B cell (primary cell): Measurements from ENCODE around the gene TMEM208. TPM values are rescaled to one million over a fixed set of nuclear protein-coding genes. Genes with fewer than 3 reads are reported as not detected.

Experiments used
- ATAC-seq: fragments of 200-7000 bp; cut with Tn5 transposase; one replicate; pipeline ENCODE4 v1.10.0; 2021; ENCODE audit warnings: low read depth, mild to moderate bottlenecking, moderate number of reproducible peaks, moderate library complexity
- CTCF ChIA-PET: fragments of 350-600 bp; sonication (Branson Sonifier 250); formaldehyde crosslinking; loops from one replicate; lab custom pipeline; 2021; ENCODE audit warnings: antibody characterized with exemption, inconsistent platforms; lab: Charles Lee
- POLR2A ChIA-PET: fragments of 350-600 bp; sonication (Branson Sonifier 250); formaldehyde crosslinking; loops from one replicate; lab custom pipeline; 2021; ENCODE audit warnings: antibody characterized with exemption; lab: Charles Lee
- DNase-seq: peaks from one replicate; pipeline ENCODE4 v3.0.0; 2013
- H2AFZ ChIP-seq: 2 replicates; pipeline ENCODE4 v1.6.1; 2012; ENCODE audit warnings: mild to moderate bottlenecking, low read depth, low read length; ENCODE audit not compliant: insufficient read depth, poor library complexity, severe bottlenecking
- H3K27ac ChIP-seq, 2 donors: 1 replicate in 1 of 2; 2 replicates in 1 of 2; pipeline ENCODE4 v1.5.1; 2012 to 2013; ENCODE audit warnings: low read length in 2 of 2, mild to moderate bottlenecking in 2 of 2, moderate library complexity in 1 of 2
- H3K27me3 ChIP-seq, 4 experiments: fragments of 200-600 bp in 1 of 4; sonication (generic) in 1 of 4; replicated peaks in 1 of 4; 1 replicate in 2 of 4; 2 replicates in 2 of 4; pipeline versions ENCODE4 v1.6.1 to v1.7.0; 2013 to 2016; ENCODE audit warnings: low read length in 3 of 4, mild to moderate bottlenecking in 2 of 4, mixed read lengths in 1 of 4, moderate library complexity in 1 of 4; ENCODE audit not compliant: insufficient read depth in 4 of 4, control insufficient read depth in 3 of 4; ENCODE audit errors: control extremely low read depth in 1 of 4
- H3K36me3 ChIP-seq, 2 experiments: replicated peaks in 1 of 2; 1 replicate in 1 of 2; 2 replicates in 1 of 2; pipeline versions ENCODE4 v1.6.1 to v1.7.1; 2013; ENCODE audit warnings: low read length in 1 of 2; ENCODE audit not compliant: insufficient read depth in 2 of 2, control insufficient read depth in 1 of 2; ENCODE audit errors: control extremely low read depth in 1 of 2, extremely low read depth in 1 of 2
- H3K4me1 ChIP-seq, 2 donors: fragments of 200-600 bp in 1 of 2; sonication (generic) in 1 of 2; 1 replicate in 1 of 2; 2 replicates in 1 of 2; pipeline versions ENCODE4 v1.5.1 to v1.6.1; 2013 to 2017; ENCODE audit warnings: low read length in 2 of 2; ENCODE audit not compliant: control insufficient read depth in 2 of 2, insufficient read depth in 2 of 2
- H3K4me2 ChIP-seq: replicated peaks from 2 replicates; pipeline ENCODE3; 2012; ENCODE audit warnings: mild to moderate bottlenecking, low read depth, low read length; ENCODE audit not compliant: poor library complexity, severe bottlenecking
- H3K4me3 ChIP-seq, 5 experiments: fragments of 200-600 bp in 1 of 5; sonication (generic) in 1 of 5; 1 replicate in 3 of 5; 2 replicates in 2 of 5; pipeline versions ENCODE4 v1.5.1 to v1.7.0; 2011 to 2016; ENCODE audit warnings: low read length in 4 of 5, mild to moderate bottlenecking in 4 of 5, low read depth in 2 of 5, control low read depth in 1 of 5, moderate library complexity in 1 of 5; ENCODE audit not compliant: insufficient read depth in 1 of 5; ENCODE audit errors: control extremely low read depth in 1 of 5, extremely low read depth in 1 of 5
- H3K79me2 ChIP-seq: fragments of 200-600 bp; sonication (generic); one replicate; pipeline ENCODE4 v1.6.0; 2016; ENCODE audit warnings: low read length; ENCODE audit not compliant: control insufficient read depth, insufficient read depth
- H3K9ac ChIP-seq: fragments of 200-600 bp; sonication (generic); 2 replicates; pipeline ENCODE4 v1.6.1; 2017; ENCODE audit warnings: mild to moderate bottlenecking, low read length, moderate library complexity
- H3K9me3 ChIP-seq, 3 donors: one replicate each; pipeline versions ENCODE4 v1.6.1 to v1.7.1; 2013; ENCODE audit warnings: low read length in 2 of 3; ENCODE audit not compliant: control insufficient read depth in 2 of 3, insufficient read depth in 1 of 3; ENCODE audit errors: control extremely low read depth in 1 of 3
- H4K20me1 ChIP-seq: 2 replicates; pipeline ENCODE4 v1.6.0; 2012; ENCODE audit warnings: mild to moderate bottlenecking, low read length; ENCODE audit not compliant: insufficient read depth, control insufficient read depth, poor library complexity, severe bottlenecking
- H3K27ac Mint-ChIP-seq: one replicate; pipeline ENCODE4 v1.8.0; 2021; ENCODE audit warnings: mixed read lengths
- H3K27me3 Mint-ChIP-seq: one replicate; pipeline ENCODE4 v1.8.0; 2021; ENCODE audit warnings: mixed read lengths
- H3K4me1 Mint-ChIP-seq: one replicate; pipeline ENCODE4 v1.8.0; 2021; ENCODE audit warnings: mixed read lengths
- H3K4me3 Mint-ChIP-seq: one replicate; pipeline ENCODE4 v1.8.0; 2021; ENCODE audit warnings: mixed read lengths
- H3K9me3 Mint-ChIP-seq: one replicate; pipeline ENCODE4 v1.8.0; 2022; ENCODE audit warnings: mixed read lengths; ENCODE audit not compliant: insufficient read depth
- CTCF ChIP-seq: fragments of 200-600 bp; IDR thresholded peaks from one replicate; pipeline ENCODE4 v1.8.0; 2022; ENCODE audit warnings: antibody characterized with exemption, mild to moderate bottlenecking
- EZH2 ChIP-seq: IDR thresholded peaks from 2 replicates; pipeline ENCODE4 v1.6.1; 2012; ENCODE audit warnings: borderline replicate concordance, low read depth, mild to moderate bottlenecking, moderate library complexity, low read length; ENCODE audit not compliant: insufficient read depth, poor library complexity, severe bottlenecking
- WGBS: methylation state at CpG from one replicate; pipeline ENCODE4 v1.1.5; 2013; ENCODE audit warnings: missing lambda C conversion rate; ENCODE audit not compliant: insufficient coverage; 5-methylcytosine and 5-hydroxymethylcytosine counted together
- intact Hi-C: fragments of 100-400 bp; cut with micrococcal nuclease; formaldehyde crosslinking; loops from one replicate; pipeline ENCODE4 v1.10.0; 2022
- polyA plus RNA-seq: library from polyadenylated mRNA; depleted of rRNA; stranded (reverse); fragments of >200 nt; gene quantifications from 2 replicates; pipeline ENCODE4 v1.2.3, GENCODE V29; 2012
- total RNA-seq, 2 donors: library from RNA; stranded (reverse); fragments of 120-200 nt in 1 of 2; gene quantifications; 1 replicate in 1 of 2; 2 replicates in 1 of 2; pipeline versions ENCODE4 v1.2.3 to v1.2.4, GENCODE V29; 2013 to 2022

The TMEM208 gene
- total and polyA plus RNA-seq, 2 donors (not counting 1 experiment from before 2014, with no cell fraction given): 36.1 to 40.4 TPM

GRCh38 chr16:67234180-67234597 is 7.3 kb downstream of the TMEM208 start:
- H3K79me2 ChIP-seq: peaks cover 4% of the 10 kb centered on the region
- Mint-ChIP-seq H3K27ac (no peak overlapping the region), H3K4me1 (no peaks in the 10 kb centered on the region), H3K4me3 (no peak overlapping the region), H3K9me3 (no peaks in the 10 kb centered on the region), H3K27me3 (no peaks in the 10 kb centered on the region)
- intact Hi-C loops: no loop called here
- POLR2A ChIA-PET: no interaction called here
- H4K20me1 ChIP-seq: no peaks in the 10 kb centered on the region
- WGBS: 98% methylated on average over 10 of the region's 10 CpGs
- no peaks in the 10 kb centered on the region for H3K9me3 ChIP-seq
- H3K36me3 ChIP-seq: peaks cover 0 to 62% of the 10 kb centered on the region in 2 experiments
- no peak overlapping the region for H3K4me2 ChIP-seq
- H3K27me3 ChIP-seq: no peaks in the 10 kb centered on the region
- no peaks in the 10 kb centered on the region for H3K4me1 ChIP-seq
- H2AFZ ChIP-seq: no peak overlapping the region
- H3K4me3 ChIP-seq: no peak overlapping the region
- ATAC-seq: no peak
- H3K27ac ChIP-seq: no peak overlapping the region
- H3K9ac ChIP-seq: no peak overlapping the region
- no peak for DNase-seq
- CTCF ChIA-PET: interaction anchor here (1.5 kb wide), 1 partner anchor 11 kb away, joined by 4 read pairs; no protein-coding TSS in a partner anchor
- TF ChIP-seq EZH2 (no peak), CTCF (no peak)

- intact Hi-C loops: no loop called here
- Histone ChIP-seq H3K79me2 (peaks cover 4% of the 10 kb centered on the region), H3K27me3 (no peaks in the 10 kb centered on the region), H3K4me3 (no peak overlapping the region), H3K9me3 (no peaks in the 10 kb centered on the region), H3K9ac (no peak overlapping the region), H3K36me3 (peaks cover 0 to 48% of the 10 kb centered on the region in 2 experiments), H2AFZ (no peak overlapping the region), H4K20me1 (no peaks in the 10 kb centered on the region), H3K4me1 (no peaks in the 10 kb centered on the region), H3K4me2 (no peak overlapping the region), H3K27ac (no peak overlapping the region)
- no peaks in the 10 kb centered on the region for H3K4me1 Mint-ChIP-seq
- 92% methylated on average over 17 of the region's 17 CpGs for WGBS
- POLR2A ChIA-PET: no interaction called here
- CTCF ChIA-PET: no interaction called here
- H3K9me3 Mint-ChIP-seq: no peaks in the 10 kb centered on the region
- DNase-seq: no peak
- ATAC-seq: no peak
- H3K4me3 Mint-ChIP-seq: no peak overlapping the region
- no peaks in the 10 kb centered on the region for H3K27me3 Mint-ChIP-seq
- no peak for TF ChIP-seq CTCF
- no peak for TF ChIP-seq EZH2
- peak overlapping the region; percentile 1 for H3K27ac Mint-ChIP-seq
Measured at GRCh38 chr16:67235816-67236562, 9.1 kb downstream of the TMEM208 start.
